SHP77 (cell line): Measurements from ENCODE around the gene PRICKLE2.

Experiments used
- DNase-seq, 2 experiments: peaks; one replicate each; lab custom pipeline; 2025; lab: John Stamatoyannopoulos, UW

The PRICKLE2 gene

GRCh38 chr3:64247991-64248646 is 22.9 kb upstream of the PRICKLE2 start:
- DNase-seq, result no peak

GRCh38 chr3:64244011-64244942 is 19.0 kb upstream of the PRICKLE2 start:
- DNase-seq, result peak in 1 of 2 experiments; percentile 11

GRCh38 chr3:64242435-64242834 is 17.2 kb upstream of the PRICKLE2 start:
- peak; percentile 8 to 12 for DNase-seq

GRCh38 chr3:64240959-64241358 is 15.7 kb upstream of the PRICKLE2 start:
- DNase-seq, result no peak

- DNase-seq, result no peak
Observed at GRCh38 chr3:64240396-64240795, 15.1 kb upstream of the PRICKLE2 start.

- DNase-seq, result no peak
Observed at GRCh38 chr3:64239841-64240240, 14.6 kb upstream of the PRICKLE2 start.

GRCh38 chr3:64238971-64239667 is 13.9 kb upstream of the PRICKLE2 start:
- DNase-seq, result peak in 1 of 2 experiments; percentile 24

GRCh38 chr3:64237083-64237482 is 11.8 kb upstream of the PRICKLE2 start:
- DNase-seq, result no peak

GRCh38 chr3:64235605-64236004 is 10.3 kb upstream of the PRICKLE2 start:
- no peak for DNase-seq

GRCh38 chr3:64234571-64234970 is 9.3 kb upstream of the PRICKLE2 start:
- no peak for DNase-seq

- DNase-seq, result no peak
Observed at GRCh38 chr3:64232821-64233220, 7.6 kb upstream of the PRICKLE2 start.

GRCh38 chr3:64229903-64230302 is 4.6 kb upstream of the PRICKLE2 start:
- no peak for DNase-seq

- no peak for DNase-seq
Observed at GRCh38 chr3:64228110-64228509, 2.8 kb upstream of the PRICKLE2 start.

GRCh38 chr3:64226730-64227129 is 1.5 kb upstream of the PRICKLE2 start:
- DNase-seq, result no peak

- DNase-seq, result no peak
Observed at GRCh38 chr3:64225695-64226499, 631 bp upstream of the PRICKLE2 start.

GRCh38 chr3:64223791-64224745 is 1.2 kb downstream of the PRICKLE2 start:
- peak in 1 of 2 experiments; percentile 11 for DNase-seq

- DNase-seq, result no peak
Observed at GRCh38 chr3:64222501-64223111, 2.7 kb downstream of the PRICKLE2 start.

GRCh38 chr3:64221571-64222257 is 3.6 kb downstream of the PRICKLE2 start:
- no peak for DNase-seq

GRCh38 chr3:64220161-64220914 is 4.9 kb downstream of the PRICKLE2 start:
- no peak for DNase-seq
